GM19397 (cell line): ENCODE results near the gene ANKRD7.

Experiments
- ATAC-seq: cut with Tn5 transposase; IDR thresholded peaks from one replicate; pipeline ENCODE4 v1.9.1; 2021; ENCODE audit warnings: mild to moderate bottlenecking, moderate library complexity; ENCODE audit not compliant: unreplicated experiment

Gene ANKRD7

DNA sequence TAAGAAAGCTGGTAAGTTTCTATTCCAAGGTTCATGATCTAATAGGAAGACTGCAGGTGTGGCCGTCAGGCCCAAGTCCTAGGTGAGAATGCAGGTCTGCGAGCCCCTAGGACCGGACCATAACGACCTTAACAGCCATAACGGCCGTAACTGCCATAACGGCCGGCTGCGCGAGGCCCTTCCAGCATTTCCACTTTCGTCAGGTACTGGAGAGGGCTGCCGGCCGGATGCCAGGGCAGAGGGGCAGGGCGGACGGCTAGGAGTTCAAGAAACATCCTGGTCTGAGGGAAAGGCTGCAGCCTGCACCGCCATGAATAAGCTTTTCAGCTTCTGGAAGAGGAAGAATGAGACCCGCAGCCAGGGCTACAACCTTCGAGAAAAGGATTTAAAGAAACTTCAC, at the start of gene ANKRD7:
ANKRD7 (plus strand) TSS at position 184 of the 400 bp plus-strand sequence; CDS start at position 311, 127 bp downstream.
- no peak for ATAC-seq

- no peak for ATAC-seq
Measured at GRCh38 chr7:118175740-118176139, 48.8 kb upstream of the ANKRD7 start.

- no peak for ATAC-seq
Measured at GRCh38 chr7:118179191-118179590, 45.3 kb upstream of the ANKRD7 start.

- no peak for ATAC-seq
Measured at GRCh38 chr7:118182593-118183427, 41.7 kb upstream of the ANKRD7 start.

DNA sequence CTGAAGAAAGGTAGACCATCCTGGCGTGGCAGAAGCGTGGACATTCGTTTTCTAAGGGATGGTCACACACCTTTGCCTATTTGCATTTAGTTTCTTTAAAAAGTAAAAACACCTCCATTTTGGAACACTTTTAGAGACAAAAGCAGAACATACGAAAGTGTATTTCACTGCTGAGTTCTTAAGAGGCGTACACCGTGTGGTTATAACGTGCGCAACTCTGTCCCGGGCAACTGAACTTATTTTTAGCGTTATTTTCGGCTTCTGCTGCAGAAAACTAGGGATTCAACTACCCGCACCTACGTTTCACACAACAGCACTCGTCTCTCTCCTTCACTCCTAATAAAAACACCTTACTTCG, 41.1 kb upstream of the ANKRD7 start:
- ATAC-seq: peak; percentile 7

DNA sequence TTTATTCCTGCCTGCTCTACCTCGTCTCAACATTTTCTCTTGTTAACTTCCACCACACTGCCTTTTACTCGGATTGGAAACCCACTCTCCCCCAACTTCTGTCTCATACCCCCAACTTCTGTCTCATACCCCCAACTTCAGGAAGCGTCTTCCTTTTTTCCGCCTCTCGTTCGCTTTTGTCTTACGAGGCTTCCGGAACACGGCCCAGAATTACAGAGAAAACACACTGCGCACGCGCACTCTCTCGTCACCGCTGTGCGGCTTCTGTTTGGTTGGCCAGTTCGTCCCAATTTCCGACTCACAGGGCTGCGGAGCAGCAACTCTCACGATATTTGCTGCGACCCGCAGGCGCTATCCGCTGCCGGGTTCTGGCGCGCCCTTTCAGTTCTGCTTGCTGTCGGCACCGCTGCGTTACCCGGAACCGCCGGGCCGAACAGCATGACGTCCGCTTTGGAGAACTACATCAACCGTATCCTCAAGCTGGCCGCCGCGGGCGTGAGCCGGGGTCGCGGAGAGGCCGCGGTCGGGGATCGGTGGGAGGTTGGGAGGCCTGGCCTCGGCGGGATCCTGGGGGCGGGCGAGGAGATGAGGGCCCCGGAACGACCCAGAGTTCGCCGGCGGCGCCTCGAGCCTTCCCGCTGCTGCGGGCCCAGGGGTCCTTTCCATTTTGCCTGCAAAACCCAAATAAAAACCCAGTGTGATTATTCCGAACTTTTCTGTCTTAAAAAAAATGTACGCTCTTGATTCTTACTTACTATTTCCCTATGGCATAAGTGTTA, 40.5 kb upstream of the ANKRD7 start, which contains the start of gene LSM8:
LSM8 (plus strand) TSS at position 379 of the 779 bp plus-strand sequence; CDS start at position 439, 60 bp downstream.
- peak; percentile 99 for ATAC-seq

GRCh38 chr7:118184565-118184940, 40.0 kb upstream of the ANKRD7 start:
- no peak for ATAC-seq

- no peak for ATAC-seq
Measured at GRCh38 chr7:118185163-118185860, 39.2 kb upstream of the ANKRD7 start.

GRCh38 chr7:118186501-118186900, 38.0 kb upstream of the ANKRD7 start:
- no peak for ATAC-seq

- ATAC-seq: no peak
Measured at GRCh38 chr7:118194571-118194970, 29.9 kb upstream of the ANKRD7 start.

- peak; percentile 81 for ATAC-seq
Measured at GRCh38 chr7:118195837-118196474, 28.5 kb upstream of the ANKRD7 start.

GRCh38 chr7:118202061-118202460, 22.4 kb upstream of the ANKRD7 start:
- ATAC-seq: no peak

GRCh38 chr7:118214051-118214832, 10.3 kb upstream of the ANKRD7 start:
- peak; percentile 98 for ATAC-seq

DNA sequence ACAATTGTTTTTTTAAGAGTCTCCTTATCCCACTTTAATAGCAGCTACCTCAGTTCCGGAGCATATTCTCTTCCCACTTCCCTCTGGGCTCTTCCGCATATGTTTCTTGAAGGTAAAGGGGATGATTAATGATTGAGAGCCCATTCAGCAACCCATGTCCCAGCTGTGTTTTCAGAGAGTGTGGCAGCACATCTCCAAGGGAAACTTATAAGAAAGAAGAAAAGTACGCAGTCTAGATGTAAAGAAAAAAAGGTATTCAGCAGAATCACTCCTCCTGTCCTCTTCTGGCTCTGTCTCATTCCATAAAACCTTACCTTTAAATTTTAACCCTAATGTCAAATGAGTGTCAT, 9.7 kb upstream of the ANKRD7 start:
- ATAC-seq: peak; percentile 13

- no peak for ATAC-seq
Measured at GRCh38 chr7:118217210-118217619, 7.3 kb upstream of the ANKRD7 start.

DNA sequence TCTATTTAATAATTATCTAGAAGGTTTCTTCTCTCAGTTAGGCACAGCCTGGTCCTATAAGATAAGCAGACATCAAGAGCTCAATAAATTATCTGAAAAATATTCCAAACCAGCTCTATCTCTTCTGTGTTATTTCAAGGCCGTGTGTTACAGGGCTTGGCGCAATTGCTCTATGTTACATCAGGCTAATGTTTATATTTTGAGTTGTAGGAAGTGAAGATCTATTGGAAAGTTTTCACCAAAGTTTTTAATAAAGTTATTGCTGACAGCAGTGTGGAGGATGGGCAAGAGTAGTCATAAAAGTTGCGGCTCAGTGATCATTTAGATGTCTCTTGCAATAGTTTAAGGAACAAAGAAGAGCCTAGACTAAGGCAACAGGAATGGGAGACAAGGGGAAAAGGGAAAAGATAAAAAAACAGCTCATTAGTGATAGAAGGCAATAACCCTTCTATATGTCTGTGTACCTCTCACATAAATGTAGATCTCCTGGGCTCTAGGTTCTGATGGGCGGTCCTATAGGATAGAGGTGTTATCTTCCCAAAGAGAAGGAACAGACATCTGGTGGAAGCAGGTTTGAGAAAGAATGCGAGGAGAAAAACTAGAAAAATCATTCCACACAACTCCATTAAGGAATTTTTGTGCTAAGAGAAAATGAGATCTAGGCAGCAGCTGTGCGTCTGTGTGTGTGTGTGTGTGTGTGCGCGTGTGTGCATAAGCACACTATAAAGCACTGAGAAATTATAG, 5.9 kb upstream of the ANKRD7 start:
- no peak for ATAC-seq

DNA sequence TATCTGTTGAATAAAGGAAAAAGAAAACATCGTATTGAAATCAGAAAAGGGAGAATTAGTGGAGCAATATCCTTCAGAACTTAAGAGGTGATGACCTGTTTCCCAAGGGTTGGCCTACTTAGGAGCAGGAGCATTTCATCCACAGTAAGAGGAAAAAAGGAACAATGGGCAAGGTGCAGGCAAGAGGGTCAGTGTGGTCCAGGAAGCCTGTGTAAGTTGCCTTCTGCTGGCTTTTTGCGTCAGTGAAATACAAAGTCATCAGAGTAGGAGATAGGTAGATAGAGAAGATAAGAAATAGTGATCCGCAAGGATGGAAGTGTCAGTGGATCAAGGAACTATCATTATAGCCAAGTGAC, 5.4 kb upstream of the ANKRD7 start:
- ATAC-seq: no peak

GRCh38 chr7:118220583-118220982, 3.9 kb upstream of the ANKRD7 start:
- ATAC-seq: no peak

- ATAC-seq: no peak
Measured at GRCh38 chr7:118222591-118222990, 1.9 kb upstream of the ANKRD7 start.

DNA sequence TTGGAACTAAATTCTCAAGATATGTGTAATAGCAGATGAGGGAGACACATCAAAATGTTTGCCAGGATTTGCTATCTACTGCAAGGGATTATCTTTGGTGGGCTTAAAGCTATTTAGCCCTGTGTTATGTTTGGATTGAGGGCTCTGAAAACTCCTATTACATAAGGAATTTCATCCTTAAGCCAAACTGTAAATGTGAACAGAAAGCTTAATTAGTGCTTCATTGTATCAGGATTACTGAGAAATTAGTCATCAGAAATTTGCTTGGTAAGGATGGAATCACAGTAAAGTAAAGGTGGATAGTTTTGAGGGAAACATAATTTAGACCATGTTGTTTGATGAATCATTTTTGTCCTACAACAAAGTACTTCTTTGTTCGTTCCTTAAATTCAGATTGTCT, 8.3 kb downstream of the ANKRD7 start:
- no peak for ATAC-seq
